Neural crest cell (in vitro differentiated cells): ENCODE measurements around the gene TRAF6. TPM values are rescaled to one million over a fixed set of nuclear protein-coding genes. Genes with fewer than 3 reads are reported as not detected.

Source experiments
- DNase-seq: peaks from one replicate; pipeline ENCODE4 v3.0.0; 2021; ENCODE audit warnings: low read depth, mixed read lengths, low spot score
- H3K27ac Mint-ChIP-seq: one replicate; pipeline ENCODE4 v1.8.0; 2021; ENCODE audit warnings: mild to moderate bottlenecking, mixed read lengths; ENCODE audit not compliant: unreplicated experiment
- H3K27me3 Mint-ChIP-seq: 2 replicates; pipeline ENCODE4 v1.8.0; 2021; ENCODE audit warnings: low read depth, mild to moderate bottlenecking, mixed read lengths
- H3K36me3 Mint-ChIP-seq: 2 replicates; pipeline ENCODE4 v1.8.0; 2021; ENCODE audit warnings: low read depth, mild to moderate bottlenecking, mixed read lengths
- H3K4me1 Mint-ChIP-seq: 2 replicates; pipeline ENCODE4 v1.8.0; 2021; ENCODE audit warnings: mixed read lengths
- H3K4me3 Mint-ChIP-seq: one replicate; pipeline ENCODE4 v1.8.0; 2021; ENCODE audit warnings: mild to moderate bottlenecking, mixed read lengths
- H3K9me3 Mint-ChIP-seq: 2 replicates; pipeline ENCODE4 v1.8.0; 2021; ENCODE audit warnings: mixed read lengths
- total RNA-seq: library from RNA; stranded (reverse); gene quantifications from 2 replicates; pipeline ENCODE4 v1.2.1, GENCODE V29; 2021
- TF ChIP-seq, protein P1 (sequence below): fragments of 200-600 bp; sonication (generic); conservative IDR thresholded peaks from 2 replicates; pipeline ENCODE4 v1.5.0; 2021; ENCODE audit warnings: antibody characterized with exemption, mild to moderate bottlenecking

The TRAF6 gene
- total RNA-seq, 1 donor from 2014 or later = 12.9 TPM

DNA sequence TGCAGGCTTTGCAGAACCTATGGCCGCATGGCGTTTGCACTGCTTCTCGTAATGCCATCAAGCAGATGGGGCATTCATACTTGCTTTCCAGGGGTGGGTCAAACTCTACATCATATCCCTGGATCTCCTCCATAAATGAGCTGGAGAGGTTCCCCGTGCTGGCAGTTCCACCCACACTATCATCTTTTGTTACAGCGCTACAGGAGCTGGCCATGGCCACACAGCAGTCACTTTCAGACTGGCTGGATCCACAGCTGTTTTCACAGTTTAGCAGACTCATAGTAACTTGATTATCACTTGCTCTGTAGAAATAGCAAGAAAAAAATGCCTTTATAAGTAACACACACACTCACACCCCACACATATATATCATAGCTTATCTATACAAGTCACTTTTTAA is 8.8 kb downstream of the TRAF6 start:
- H3K4me3 Mint-ChIP-seq = peak overlapping the region; percentile 27
- no peak for DNase-seq
- H3K36me3 Mint-ChIP-seq = peaks cover 6% of the 10 kb centered on the region
- no peaks in the 10 kb centered on the region for H3K27me3 Mint-ChIP-seq
- TF ChIP-seq, protein P1, sequence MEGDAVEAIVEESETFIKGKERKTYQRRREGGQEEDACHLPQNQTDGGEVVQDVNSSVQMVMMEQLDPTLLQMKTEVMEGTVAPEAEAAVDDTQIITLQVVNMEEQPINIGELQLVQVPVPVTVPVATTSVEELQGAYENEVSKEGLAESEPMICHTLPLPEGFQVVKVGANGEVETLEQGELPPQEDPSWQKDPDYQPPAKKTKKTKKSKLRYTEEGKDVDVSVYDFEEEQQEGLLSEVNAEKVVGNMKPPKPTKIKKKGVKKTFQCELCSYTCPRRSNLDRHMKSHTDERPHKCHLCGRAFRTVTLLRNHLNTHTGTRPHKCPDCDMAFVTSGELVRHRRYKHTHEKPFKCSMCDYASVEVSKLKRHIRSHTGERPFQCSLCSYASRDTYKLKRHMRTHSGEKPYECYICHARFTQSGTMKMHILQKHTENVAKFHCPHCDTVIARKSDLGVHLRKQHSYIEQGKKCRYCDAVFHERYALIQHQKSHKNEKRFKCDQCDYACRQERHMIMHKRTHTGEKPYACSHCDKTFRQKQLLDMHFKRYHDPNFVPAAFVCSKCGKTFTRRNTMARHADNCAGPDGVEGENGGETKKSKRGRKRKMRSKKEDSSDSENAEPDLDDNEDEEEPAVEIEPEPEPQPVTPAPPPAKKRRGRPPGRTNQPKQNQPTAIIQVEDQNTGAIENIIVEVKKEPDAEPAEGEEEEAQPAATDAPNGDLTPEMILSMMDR = no peak
- H3K9me3 Mint-ChIP-seq = no peaks in the 10 kb centered on the region
- peak overlapping the region; percentile 95 for H3K27ac Mint-ChIP-seq
- peaks cover 35% of the 10 kb centered on the region for H3K4me1 Mint-ChIP-seq

DNA sequence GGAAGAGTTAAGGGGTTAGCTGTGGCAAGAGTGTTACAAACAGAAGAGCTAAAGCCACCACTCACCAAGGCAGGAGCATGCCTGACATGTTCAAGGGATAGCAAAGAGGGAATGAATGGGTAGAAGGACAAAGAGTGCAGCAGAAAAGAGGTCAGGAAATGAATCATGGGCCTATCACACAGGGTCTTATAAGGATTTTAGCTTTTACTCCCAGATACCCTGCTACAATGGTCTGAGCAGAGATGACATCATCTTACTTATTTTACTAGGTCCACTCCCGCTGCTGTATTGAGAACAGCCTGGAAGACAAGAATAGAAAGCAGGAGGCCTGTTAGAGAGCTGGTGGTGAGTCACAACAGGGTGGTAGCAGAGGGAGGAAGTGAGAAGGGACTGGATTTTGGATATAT is 9.8 kb downstream of the TRAF6 start:
- DNase-seq = no peak
- peaks cover 6% of the 10 kb centered on the region for H3K36me3 Mint-ChIP-seq
- H3K9me3 Mint-ChIP-seq = no peaks in the 10 kb centered on the region
- H3K4me3 Mint-ChIP-seq = no peak overlapping the region
- TF ChIP-seq, protein P1 = no peak
- H3K4me1 Mint-ChIP-seq = peaks cover 35% of the 10 kb centered on the region
- peak overlapping the region; percentile 86 for H3K27ac Mint-ChIP-seq
- H3K27me3 Mint-ChIP-seq = no peaks in the 10 kb centered on the region

- H3K9me3 Mint-ChIP-seq = no peaks in the 10 kb centered on the region
- H3K27ac Mint-ChIP-seq = no peak overlapping the region
- H3K36me3 Mint-ChIP-seq = peaks cover 4% of the 10 kb centered on the region
- peaks cover 35% of the 10 kb centered on the region for H3K4me1 Mint-ChIP-seq
- DNase-seq = no peak
- no peak overlapping the region for H3K4me3 Mint-ChIP-seq
- H3K27me3 Mint-ChIP-seq = no peaks in the 10 kb centered on the region
- TF ChIP-seq, protein P1 = no peak
Observed at GRCh38 chr11:36499315-36499714, 10.8 kb downstream of the TRAF6 start.

- Mint-ChIP-seq H3K4me1 (peaks cover 35% of the 10 kb centered on the region), H3K4me3 (no peak overlapping the region)
Observed at GRCh38 chr11:36498721-36499120, 11.4 kb downstream of the TRAF6 start.

DNA sequence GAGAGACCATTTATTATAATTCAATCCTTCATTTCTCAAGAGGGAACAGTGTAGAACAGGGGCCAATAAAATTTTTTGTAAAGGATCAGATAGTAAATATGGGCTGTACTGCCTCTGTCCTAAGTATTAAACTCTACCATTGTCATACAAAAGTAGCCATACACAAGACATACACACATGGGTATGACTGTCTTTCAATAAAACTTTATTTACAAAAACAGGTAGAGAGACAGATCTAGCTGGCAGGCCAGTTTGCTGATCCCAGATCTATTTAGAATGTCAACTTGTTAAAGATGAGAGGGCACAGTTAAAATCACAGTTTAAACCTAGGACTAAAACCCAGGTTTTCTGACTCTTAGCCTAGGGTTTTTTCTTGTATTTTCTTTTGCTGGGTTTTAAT is 16.7 kb downstream of the TRAF6 start:
- H3K27me3 Mint-ChIP-seq = no peaks in the 10 kb centered on the region
- H3K4me3 Mint-ChIP-seq = no peak overlapping the region
- no peak overlapping the region for H3K27ac Mint-ChIP-seq
- H3K36me3 Mint-ChIP-seq = no peaks in the 10 kb centered on the region
- H3K9me3 Mint-ChIP-seq = no peaks in the 10 kb centered on the region
- TF ChIP-seq, protein P1 = no peak
- no peaks in the 10 kb centered on the region for H3K4me1 Mint-ChIP-seq
- DNase-seq = no peak

More at GRCh38 chr11:36498721-36499120, 11.4 kb downstream of the TRAF6 start:
- H3K9me3 Mint-ChIP-seq = no peaks in the 10 kb centered on the region
- no peaks in the 10 kb centered on the region for H3K27me3 Mint-ChIP-seq
- H3K36me3 Mint-ChIP-seq = peaks cover 2% of the 10 kb centered on the region
- H3K27ac Mint-ChIP-seq = no peak overlapping the region
- DNase-seq = no peak
- TF ChIP-seq, protein P1 = no peak
